A673 (cell line): ENCODE data around the gene NFIB. TPM values are rescaled to one million over a fixed set of nuclear protein-coding genes. Genes with fewer than 3 reads are reported as not detected.

Source experiments
- BruUV-seq: library from RNA; stranded (reverse); fragments of 400-500 nt; replicated peaks from 2 replicates; lab custom pipeline; 2021; lab: Mats Ljungman, UMichigan
- CTCF ChIA-PET: fragments of 300-600 bp; sonication (Branson Sonifier 250); formaldehyde crosslinking; loops from one replicate; lab custom pipeline; 2022; ENCODE audit warnings: antibody characterized with exemption; lab: Charles Lee
- POLR2A ChIA-PET: fragments of 300-600 bp; sonication (Branson Sonifier 250); formaldehyde crosslinking; loops from one replicate; lab custom pipeline; 2022; ENCODE audit warnings: antibody characterized with exemption; ENCODE audit not compliant: low non-redundant PET; lab: Charles Lee
- DNase-seq: peaks from one replicate; pipeline ENCODE4 v3.0.0-alpha.2; 2015; ENCODE audit warnings: low spot score
- H3K27ac ChIP-seq: fragments of 200-600 bp; sonication (generic); 2 replicates; pipeline ENCODE4 v1.5.1; 2016; ENCODE audit warnings: mixed run types, low read depth, mild to moderate bottlenecking, mixed read lengths, antibody characterized with exemption, low read length; ENCODE audit not compliant: poor library complexity, severe bottlenecking
- H3K27me3 ChIP-seq: fragments of 200-600 bp; sonication (generic); replicated peaks from 2 replicates; pipeline ENCODE4 v1.6.1; 2017; ENCODE audit warnings: mixed run types, low read depth, mild to moderate bottlenecking, mixed read lengths, antibody characterized with exemption, low read length; ENCODE audit not compliant: insufficient read depth, poor library complexity
- H3K36me3 ChIP-seq: fragments of 200-600 bp; sonication (generic); 2 replicates; pipeline ENCODE4 v1.6.1; 2016; ENCODE audit warnings: mixed run types, mild to moderate bottlenecking, mixed read lengths, antibody characterized with exemption, low read length; ENCODE audit not compliant: insufficient read depth, poor library complexity, severe bottlenecking
- H3K4me1 ChIP-seq: fragments of 200-600 bp; sonication (generic); 2 replicates; pipeline ENCODE4 v1.6.1; 2017; ENCODE audit warnings: mixed run types, mild to moderate bottlenecking, mixed read lengths, antibody characterized with exemption, low read length; ENCODE audit not compliant: insufficient read depth, poor library complexity, severe bottlenecking
- H3K4me3 ChIP-seq: fragments of 200-600 bp; sonication (generic); 2 replicates; pipeline ENCODE4 v1.5.1; 2016; ENCODE audit warnings: low read depth, mixed run types, mild to moderate bottlenecking, mixed read lengths, low read length; ENCODE audit not compliant: poor library complexity, severe bottlenecking
- H3K9me3 ChIP-seq: fragments of 200-600 bp; sonication (generic); 2 replicates; pipeline ENCODE4 v1.6.1; 2016; ENCODE audit warnings: mixed run types, low read depth, mild to moderate bottlenecking, mixed read lengths, antibody characterized with exemption, low read length; ENCODE audit not compliant: poor library complexity, severe bottlenecking
- CTCF ChIP-seq: fragments of 300-800, 200-600 bp; sonication (generic); conservative IDR thresholded peaks from 2 replicates; pipeline ENCODE4 v1.5.1; 2017; ENCODE audit warnings: low read depth, mild to moderate bottlenecking, antibody characterized with exemption, low read length, moderate library complexity, mixed read lengths
- EZH2 ChIP-seq: fragments of 200-600 bp; sonication (generic); IDR thresholded peaks from 2 replicates; pipeline ENCODE4 v1.6.1; 2017; ENCODE audit warnings: borderline replicate concordance, low read depth, mild to moderate bottlenecking, mixed read lengths, antibody characterized with exemption, low read length; ENCODE audit not compliant: poor library complexity, severe bottlenecking
- intact Hi-C: fragments of 100-400 bp; cut with micrococcal nuclease; formaldehyde crosslinking; loops from one replicate; pipeline ENCODE4 v1.10.0; 2022; ENCODE audit not compliant: unreplicated experiment
- total RNA-seq: library from RNA; stranded (reverse); gene quantifications from 2 replicates; pipeline ENCODE4 v1.2.3, GENCODE V29; 2021

NFIB gene
- total RNA-seq, 1 experiment from 2014 or later, result 41.2 TPM

GRCh38 chr9:14211564-14211963 is 102.4 kb downstream of the NFIB start:
- POLR2A ChIA-PET, result no interaction called here
- Histone ChIP-seq H3K9me3 (no peaks in the 10 kb centered on the region), H3K36me3 (no peaks in the 10 kb centered on the region), H3K4me1 (peaks cover 62% of the 10 kb centered on the region), H3K4me3 (no peak overlapping the region), H3K27ac (no peak overlapping the region), H3K27me3 (no peaks in the 10 kb centered on the region)
- DNase-seq, result no peak
- BruUV-seq, result no TSS peak
- CTCF ChIA-PET, result no interaction called here
- intact Hi-C loops, result no loop called here
- TF ChIP-seq EZH2, result no peak
- no peak for TF ChIP-seq CTCF

GRCh38 chr9:14210428-14210827 is 103.5 kb downstream of the NFIB start:
- DNase-seq, result no peak
- H3K36me3 ChIP-seq, result no peaks in the 10 kb centered on the region
- H3K9me3 ChIP-seq, result no peaks in the 10 kb centered on the region
- no TSS peak for BruUV-seq
- POLR2A ChIA-PET, result no interaction called here
- no peak overlapping the region for H3K4me3 ChIP-seq
- intact Hi-C loops, result no loop called here
- no peaks in the 10 kb centered on the region for H3K27me3 ChIP-seq
- no peak overlapping the region for H3K27ac ChIP-seq
- TF ChIP-seq CTCF (no peak), EZH2 (no peak)
- CTCF ChIA-PET, result no interaction called here
- peaks cover 56% of the 10 kb centered on the region for H3K4me1 ChIP-seq

- no peak overlapping the region for H3K27ac ChIP-seq
- DNase-seq, result peak; percentile 72
- H3K9me3 ChIP-seq, result no peaks in the 10 kb centered on the region
- TF ChIP-seq EZH2 (no peak), CTCF (no peak)
- H3K36me3 ChIP-seq, result no peaks in the 10 kb centered on the region
- intact Hi-C loops, result no loop called here
- no TSS peak for BruUV-seq
- H3K4me1 ChIP-seq, result peaks cover 50% of the 10 kb centered on the region
- H3K4me3 ChIP-seq, result no peak overlapping the region
- no peaks in the 10 kb centered on the region for H3K27me3 ChIP-seq
- ChIA-PET POLR2A (no interaction called here), CTCF (no interaction called here)
Observed at GRCh38 chr9:14209399-14210345, 104.3 kb downstream of the NFIB start.
